ENCODE data around the gene MAP3K2. TPM values are rescaled to one million over a fixed set of nuclear protein-coding genes. Genes with fewer than 3 reads are reported as not detected.

The MAP3K2 gene
- total and polyA plus RNA-seq, 11 donors = 4.0 to 37.6 (median 22.1) TPM

DNA sequence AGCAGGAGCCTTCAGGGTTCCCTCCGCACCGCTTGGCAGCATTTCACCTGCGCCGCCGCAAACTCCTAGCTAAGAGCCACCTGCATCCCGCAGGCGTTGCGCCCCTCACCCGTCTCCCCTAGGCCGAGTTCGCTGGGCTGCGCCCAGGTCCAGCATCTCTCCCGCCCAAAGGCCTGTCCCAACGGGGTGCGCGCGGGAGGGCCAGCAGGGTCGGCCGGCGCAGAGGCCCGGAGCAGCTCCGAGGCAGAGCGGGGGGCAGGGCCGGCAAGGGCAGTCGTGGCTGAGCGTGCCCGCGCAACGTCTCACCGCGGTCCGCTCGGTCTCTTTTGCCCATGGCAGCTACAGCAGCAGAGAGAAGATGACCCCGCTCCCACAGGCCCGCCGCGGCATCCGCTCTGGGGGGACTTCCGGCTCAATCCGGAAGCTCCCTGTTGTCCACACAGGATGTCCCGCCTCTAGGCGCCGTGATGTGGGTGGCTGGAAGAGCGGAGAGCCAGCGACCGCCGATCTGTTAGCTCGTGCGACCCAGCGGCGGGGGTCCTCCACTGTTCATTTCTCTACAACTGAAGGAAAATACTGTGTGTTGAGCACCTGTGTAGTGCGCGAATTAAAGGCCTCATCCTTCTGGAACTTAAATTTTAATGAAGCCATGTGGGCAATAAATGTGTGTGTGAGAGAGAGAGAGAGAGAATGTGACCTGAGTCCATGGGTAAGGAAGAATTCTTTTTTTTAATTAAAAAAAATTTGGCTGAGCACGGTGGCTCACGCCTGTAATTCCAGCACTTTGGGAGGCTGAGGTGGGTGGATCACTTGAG, 93.8 kb downstream of the MAP3K2 start, which contains the start of gene ERCC3:
Gene ERCC3 (minus strand): TSS at position 397 of the 815 bp plus-strand sequence. CDS start 63 bp downstream, at position 334.
- H3K4me1 ChIP-seq = peaks cover 0 to 25% (median 12%) of the 10 kb centered on the region in 12 donors
- peaks cover 0 to 41% (median 37%) of the 10 kb centered on the region in 9 donors for H3K36me3 ChIP-seq
- peak within 1 kb of the TSS; percentile 75 to 99 (median 88) for H3K4me3 ChIP-seq
- DNase-seq = peak; percentile 84 to 94 (median 91)
- H3K9me3 ChIP-seq = no peaks in the 10 kb centered on the region
- 1% methylated on average over 27 to 55 of the region's 55 CpGs for WGBS, 4 donors
- intact Hi-C loops (cut with DNase I) = loop anchor here in 2 of 10 donors (10.0 kb wide), 2 partner anchors 219 to 229 kb away; no protein-coding TSS in a partner anchor
- peak; percentile 89 to 98 (median 97) for ATAC-seq
- peak within 1 kb of the TSS in 11 of 12 donors; percentile 29 to 88 (median 78) for H3K27ac ChIP-seq
- peak in 1 of 2 donors; percentile 62 for TF ChIP-seq POLR2A (IDR thresholded peaks at IDR 0.05)
- TF ChIP-seq, protein P1, sequence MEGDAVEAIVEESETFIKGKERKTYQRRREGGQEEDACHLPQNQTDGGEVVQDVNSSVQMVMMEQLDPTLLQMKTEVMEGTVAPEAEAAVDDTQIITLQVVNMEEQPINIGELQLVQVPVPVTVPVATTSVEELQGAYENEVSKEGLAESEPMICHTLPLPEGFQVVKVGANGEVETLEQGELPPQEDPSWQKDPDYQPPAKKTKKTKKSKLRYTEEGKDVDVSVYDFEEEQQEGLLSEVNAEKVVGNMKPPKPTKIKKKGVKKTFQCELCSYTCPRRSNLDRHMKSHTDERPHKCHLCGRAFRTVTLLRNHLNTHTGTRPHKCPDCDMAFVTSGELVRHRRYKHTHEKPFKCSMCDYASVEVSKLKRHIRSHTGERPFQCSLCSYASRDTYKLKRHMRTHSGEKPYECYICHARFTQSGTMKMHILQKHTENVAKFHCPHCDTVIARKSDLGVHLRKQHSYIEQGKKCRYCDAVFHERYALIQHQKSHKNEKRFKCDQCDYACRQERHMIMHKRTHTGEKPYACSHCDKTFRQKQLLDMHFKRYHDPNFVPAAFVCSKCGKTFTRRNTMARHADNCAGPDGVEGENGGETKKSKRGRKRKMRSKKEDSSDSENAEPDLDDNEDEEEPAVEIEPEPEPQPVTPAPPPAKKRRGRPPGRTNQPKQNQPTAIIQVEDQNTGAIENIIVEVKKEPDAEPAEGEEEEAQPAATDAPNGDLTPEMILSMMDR (IDR thresholded peaks at IDR 0.05) = no peak
- H3K27me3 ChIP-seq = no peaks in the 10 kb centered on the region

DNA sequence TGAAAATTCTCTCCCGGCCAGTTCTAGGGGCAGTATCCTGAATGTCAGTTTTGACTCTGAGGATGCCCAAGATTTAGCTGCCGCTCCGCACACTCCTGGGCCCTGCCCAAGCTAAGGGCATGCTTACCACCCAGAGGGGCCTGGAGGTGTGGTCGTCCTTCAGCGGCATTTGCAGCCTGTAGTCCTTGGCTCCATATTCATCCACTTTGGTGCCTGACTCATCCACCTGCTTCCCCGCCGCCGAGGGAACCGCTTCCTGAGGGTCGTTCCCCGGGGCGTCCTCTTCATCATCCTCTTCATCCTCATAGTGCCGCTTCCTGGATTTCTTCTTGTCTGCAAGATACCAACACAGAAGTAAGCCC, 94.4 kb downstream of the MAP3K2 start:
- Histone ChIP-seq H3K9me3 (no peaks in the 10 kb centered on the region), H3K36me3 (peaks cover 0 to 47% (median 43%) of the 10 kb centered on the region in 9 donors), H3K27me3 (no peaks in the 10 kb centered on the region), H3K4me3 (peak overlapping the region; percentile 75 to 99 (median 88)), H3K4me1 (peaks cover 0 to 25% (median 12%) of the 10 kb centered on the region in 12 donors), H3K27ac (peak overlapping the region in 11 of 12 donors; percentile 29 to 88 (median 78))
- ATAC-seq (peak in 3 of 4 donors; percentile 2 to 13 (median 5)), DNase-seq (no peak)
- intact Hi-C loops (cut with DNase I) = loop anchor here in 2 of 10 donors (10.0 kb wide), 2 partner anchors 219 to 229 kb away; no protein-coding TSS in a partner anchor
- 7 to 20% (median 14%) methylated on average over 13 of the region's 13 CpGs for WGBS, 4 donors
- TF ChIP-seq, protein P1 (IDR thresholded peaks at IDR 0.05) = no peak
- TF ChIP-seq POLR2A (IDR thresholded peaks at IDR 0.05) = no peak

DNA sequence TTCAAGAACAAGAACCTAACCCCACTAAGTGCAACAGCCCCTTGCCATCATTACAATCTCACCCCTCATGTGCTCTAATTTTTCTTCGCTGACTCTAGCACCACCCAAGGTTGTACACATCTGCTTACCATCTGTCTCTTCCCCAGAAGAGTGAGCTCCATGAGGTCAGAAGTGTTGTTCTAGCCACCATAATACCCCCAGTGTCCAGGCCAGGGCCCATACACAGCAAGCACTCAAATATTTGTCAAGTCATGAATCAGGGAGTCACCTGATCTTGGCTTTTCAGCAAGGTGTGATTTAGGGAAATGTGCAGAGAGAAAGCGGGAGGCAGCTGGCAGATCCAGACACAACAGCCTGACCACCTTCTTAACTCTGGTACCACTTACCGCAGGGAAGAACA, 99.5 kb downstream of the MAP3K2 start:
- Histone ChIP-seq H3K4me1 (peaks cover 0 to 10% (median 7%) of the 10 kb centered on the region in 12 donors), H3K9me3 (peaks cover 0 to 6% (median 0%) of the 10 kb centered on the region in 12 donors), H3K36me3 (peaks cover 0 to 98% (median 94%) of the 10 kb centered on the region in 9 donors), H3K27ac (no peak overlapping the region), H3K4me3 (no peak overlapping the region), H3K27me3 (no peaks in the 10 kb centered on the region)
- WGBS, 4 donors = 96 to 100% (median 99%) methylated on average over 3 of the region's 3 CpGs
- no peak for TF ChIP-seq POLR2A (IDR thresholded peaks at IDR 0.05)
- TF ChIP-seq, protein P1 (IDR thresholded peaks at IDR 0.05) = no peak
- no peak for ATAC-seq
- intact Hi-C loops (cut with DNase I) = no loop called here
- DNase-seq = no peak

DNA sequence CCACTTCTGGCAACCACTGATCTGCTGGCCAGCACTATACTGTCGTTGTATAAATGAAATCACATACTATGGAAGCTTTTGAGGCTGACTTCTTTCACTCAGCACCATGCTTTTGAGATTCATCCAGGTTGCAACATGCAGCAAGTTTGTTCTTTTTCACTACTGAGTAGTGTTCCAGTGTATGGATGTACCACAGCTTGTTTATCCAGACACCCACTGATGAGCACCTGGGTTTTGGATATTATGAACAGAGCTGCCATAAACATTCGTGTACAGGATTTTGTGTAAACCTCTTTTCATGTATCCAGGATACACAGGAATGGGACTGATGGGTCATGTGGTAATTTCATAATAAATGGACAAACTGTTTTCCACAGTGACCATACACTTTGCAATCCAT, 104.5 kb downstream of the MAP3K2 start:
- H3K36me3 ChIP-seq = peaks cover 0 to 100% (median 95%) of the 10 kb centered on the region in 9 donors

More for the DNA sequence above, 104.5 kb downstream of the MAP3K2 start:
- no peak for ATAC-seq
- Histone ChIP-seq H3K4me3 (no peak overlapping the region), H3K4me1 (peaks cover 0 to 15% (median 0%) of the 10 kb centered on the region in 12 donors), H3K27ac (no peak overlapping the region), H3K27me3 (no peaks in the 10 kb centered on the region), H3K9me3 (peaks cover 0 to 8% (median 0%) of the 10 kb centered on the region in 12 donors)
- WGBS, 4 donors = 98 to 100% (median 99%) methylated on average over 2 of the region's 2 CpGs
- no peak for DNase-seq
- intact Hi-C loops (cut with DNase I) = no loop called here
- TF ChIP-seq POLR2A (IDR thresholded peaks at IDR 0.05) = no peak
- TF ChIP-seq, protein P1 (IDR thresholded peaks at IDR 0.05) = no peak
